Measurements from ENCODE around the gene IL12RB1. TPM values are rescaled to one million over a fixed set of nuclear protein-coding genes. Genes with fewer than 3 reads are reported as not detected.
A peak's percentile ranks its signal among the peaks of the same experiment; 100 is the strongest.

Gene IL12RB1
- total and polyA plus RNA-seq, 11 donors = 0.19 to 8.1 (median 0.55) TPM; not detected in 2

DNA sequence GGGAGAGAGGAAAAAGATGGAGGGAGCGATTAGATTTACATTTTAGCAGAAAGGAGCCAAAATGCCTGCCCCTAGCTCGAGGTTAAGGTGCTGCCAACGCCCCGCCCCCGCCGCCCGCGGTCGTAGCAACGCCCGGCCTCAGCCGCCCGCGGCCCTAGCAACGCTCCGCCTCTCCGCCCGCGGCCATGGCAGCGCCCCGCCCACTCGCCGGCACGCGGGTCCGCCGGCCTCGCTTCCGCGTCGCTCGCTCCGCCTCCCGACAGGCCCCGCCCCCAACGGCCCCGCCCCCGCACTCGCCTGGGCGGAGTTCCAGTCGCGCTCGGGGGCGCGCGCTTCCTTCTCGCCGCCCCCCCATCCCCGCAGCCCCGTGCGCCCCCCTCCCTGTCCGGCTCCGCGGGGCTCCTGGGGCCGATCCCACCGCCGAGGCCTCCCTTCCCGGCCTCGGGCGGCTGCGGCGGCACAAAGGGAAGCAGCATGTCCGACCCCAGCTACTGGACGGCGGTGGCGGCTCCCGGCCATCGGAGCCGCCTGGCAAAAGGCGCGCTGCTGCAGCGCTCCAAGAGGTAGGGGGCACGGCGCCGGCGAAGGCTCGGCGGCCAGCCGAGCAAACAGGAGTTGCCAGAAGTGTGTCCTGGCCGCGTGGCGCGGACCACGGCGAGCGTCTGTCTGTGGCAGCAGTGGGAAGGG lies 31.1 kb upstream of the IL12RB1 start:
- Histone ChIP-seq H3K36me3 (peaks cover 0 to 13% (median 0%) of the 10 kb centered on the region in 9 donors), H3K27me3 (no peaks in the 10 kb centered on the region), H3K9me3 (no peaks in the 10 kb centered on the region), H3K4me3 (peak overlapping the region; percentile 61 to 93 (median 78)), H3K4me1 (peaks cover 0 to 39% (median 20%) of the 10 kb centered on the region in 12 donors), H3K27ac (peak overlapping the region in 10 of 12 donors; percentile 51 to 83 (median 71))
- ATAC-seq (peak; percentile 71 to 97 (median 92)), DNase-seq (peak; percentile 90 to 96 (median 92))
- WGBS, 4 donors = 1% methylated on average over 31 to 86 of the region's 86 CpGs
- TF ChIP-seq, protein P1, sequence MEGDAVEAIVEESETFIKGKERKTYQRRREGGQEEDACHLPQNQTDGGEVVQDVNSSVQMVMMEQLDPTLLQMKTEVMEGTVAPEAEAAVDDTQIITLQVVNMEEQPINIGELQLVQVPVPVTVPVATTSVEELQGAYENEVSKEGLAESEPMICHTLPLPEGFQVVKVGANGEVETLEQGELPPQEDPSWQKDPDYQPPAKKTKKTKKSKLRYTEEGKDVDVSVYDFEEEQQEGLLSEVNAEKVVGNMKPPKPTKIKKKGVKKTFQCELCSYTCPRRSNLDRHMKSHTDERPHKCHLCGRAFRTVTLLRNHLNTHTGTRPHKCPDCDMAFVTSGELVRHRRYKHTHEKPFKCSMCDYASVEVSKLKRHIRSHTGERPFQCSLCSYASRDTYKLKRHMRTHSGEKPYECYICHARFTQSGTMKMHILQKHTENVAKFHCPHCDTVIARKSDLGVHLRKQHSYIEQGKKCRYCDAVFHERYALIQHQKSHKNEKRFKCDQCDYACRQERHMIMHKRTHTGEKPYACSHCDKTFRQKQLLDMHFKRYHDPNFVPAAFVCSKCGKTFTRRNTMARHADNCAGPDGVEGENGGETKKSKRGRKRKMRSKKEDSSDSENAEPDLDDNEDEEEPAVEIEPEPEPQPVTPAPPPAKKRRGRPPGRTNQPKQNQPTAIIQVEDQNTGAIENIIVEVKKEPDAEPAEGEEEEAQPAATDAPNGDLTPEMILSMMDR (IDR thresholded peaks at IDR 0.05) = peak in 1 of 12 donors; percentile 5
- no peak for TF ChIP-seq POLR2A (IDR thresholded peaks at IDR 0.05)
- intact Hi-C loops (cut with DNase I) = loop anchor here in 8 of 10 donors (2.0 to 5.0 kb wide), 3 partner anchors 34 to 43 kb away; partner anchors contain the start of gene PIK3R2 (in 8 of the 8)

DNA sequence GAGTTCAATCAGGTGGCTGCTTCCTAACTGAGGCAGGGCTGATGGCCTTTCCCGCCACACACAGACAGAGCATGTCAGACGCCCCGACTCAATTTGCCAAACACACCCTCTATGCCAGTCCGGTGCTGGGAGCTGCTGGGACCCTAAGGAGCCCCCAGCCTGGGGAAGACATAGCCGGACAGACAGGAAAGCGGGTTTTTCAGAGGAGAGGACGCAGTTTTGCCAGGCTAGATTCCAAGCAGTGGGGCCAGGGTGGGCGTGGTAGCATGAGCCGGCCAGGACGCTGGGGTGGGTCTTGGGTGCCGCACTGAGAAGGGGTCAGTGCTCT lies 30.6 kb upstream of the IL12RB1 start:
- ATAC-seq (no peak), DNase-seq (no peak)
- H3K4me3 ChIP-seq = peak overlapping the region; percentile 35 to 93 (median 74)
- WGBS, 4 donors = 20 to 28% (median 26%) methylated on average over 11 of the region's 11 CpGs
- TF ChIP-seq, protein P1 (IDR thresholded peaks at IDR 0.05) = no peak
- no peak for TF ChIP-seq POLR2A (IDR thresholded peaks at IDR 0.05)
- H3K27me3 ChIP-seq = no peaks in the 10 kb centered on the region
- peaks cover 0 to 43% (median 20%) of the 10 kb centered on the region in 12 donors for H3K4me1 ChIP-seq
- intact Hi-C loops (cut with DNase I) = loop anchor here in 8 of 10 donors (2.0 to 5.0 kb wide), 3 partner anchors 35 to 43 kb away; partner anchors contain the start of gene PIK3R2 (in 8 of the 8)
- peak overlapping the region in 2 of 12 donors; percentile 11 to 83 for H3K27ac ChIP-seq
- peaks cover 0 to 8% (median 0%) of the 10 kb centered on the region in 9 donors for H3K36me3 ChIP-seq
- H3K9me3 ChIP-seq = no peaks in the 10 kb centered on the region

DNA sequence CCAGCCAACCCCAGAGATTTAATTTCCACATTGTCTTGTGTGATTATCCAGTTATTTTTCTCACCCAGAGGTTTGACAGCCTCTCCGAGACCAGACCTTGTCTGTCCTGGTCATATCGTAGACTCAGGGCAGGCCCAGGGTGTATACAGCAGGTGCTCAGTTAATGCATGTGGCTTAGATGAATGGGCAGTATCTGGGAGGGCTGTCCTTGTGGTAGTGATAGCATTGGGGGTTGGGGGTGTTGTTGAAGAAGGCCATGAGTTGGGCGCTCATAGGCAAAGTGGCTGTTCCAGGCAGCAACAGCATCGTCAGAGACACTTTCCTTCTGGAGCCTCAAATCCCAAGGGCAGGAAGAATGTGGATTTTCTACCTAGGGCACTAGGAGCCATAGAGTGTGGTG lies 27.7 kb upstream of the IL12RB1 start:
- Histone ChIP-seq H3K27ac (no peak overlapping the region), H3K9me3 (no peaks in the 10 kb centered on the region), H3K36me3 (no peaks in the 10 kb centered on the region), H3K4me1 (peaks cover 0 to 42% (median 25%) of the 10 kb centered on the region in 12 donors), H3K4me3 (no peak overlapping the region), H3K27me3 (peaks cover 0 to 4% (median 0%) of the 10 kb centered on the region in 9 donors)
- intact Hi-C loops (cut with DNase I) = loop anchor here in 8 of 10 donors (5.0 kb wide), 6 partner anchors 43 to 303 kb away; partner anchors contain the start of genes IFI30 (in 1 of the 8) and SSBP4 (in 1 of the 8)
- no peak for ATAC-seq
- 93 to 98% (median 95%) methylated on average over 4 of the region's 4 CpGs for WGBS, 4 donors
- TF ChIP-seq, protein P1 (IDR thresholded peaks at IDR 0.05) = no peak
- no peak for TF ChIP-seq POLR2A (IDR thresholded peaks at IDR 0.05)
- no peak for DNase-seq

DNA sequence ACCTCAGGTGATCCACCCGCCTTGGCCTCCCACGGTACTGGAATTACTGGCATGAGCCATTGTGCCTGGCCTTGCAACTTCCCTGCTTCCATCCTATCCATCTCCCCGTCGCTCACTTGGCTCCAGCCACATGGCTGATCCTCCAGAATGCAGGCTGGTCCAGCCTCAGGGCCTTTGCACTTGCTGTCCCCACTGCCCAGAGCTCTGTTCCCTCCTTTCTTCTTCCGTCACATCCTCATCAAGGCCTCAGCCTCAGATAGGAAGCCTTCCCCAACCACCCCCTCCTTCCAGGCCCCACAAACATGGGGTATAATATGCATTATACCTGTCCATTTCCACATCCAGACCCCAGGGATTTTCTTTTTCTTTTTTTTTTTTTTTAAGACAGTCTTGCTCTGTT lies 27.1 kb upstream of the IL12RB1 start:
- H3K4me3 ChIP-seq = no peak overlapping the region
- H3K4me1 ChIP-seq = peaks cover 0 to 42% (median 21%) of the 10 kb centered on the region in 12 donors
- ATAC-seq (no peak), DNase-seq (no peak)
- no peaks in the 10 kb centered on the region for H3K36me3 ChIP-seq
- H3K9me3 ChIP-seq = no peaks in the 10 kb centered on the region
- H3K27ac ChIP-seq = no peak overlapping the region
- H3K27me3 ChIP-seq = peaks cover 0 to 4% (median 0%) of the 10 kb centered on the region in 9 donors
- no peak for TF ChIP-seq POLR2A (IDR thresholded peaks at IDR 0.05)
- TF ChIP-seq, protein P1 (IDR thresholded peaks at IDR 0.05) = no peak
- intact Hi-C loops (cut with DNase I) = loop anchor here (1.0 to 5.0 kb wide), 10 partner anchors 43 to 303 kb away; partner anchors contain the start of genes IFI30 (in 1 of the 10) and SSBP4 (in 1 of the 10)
- WGBS, 4 donors = 91 to 95% (median 93%) methylated on average over 5 of the region's 5 CpGs

Data from heart left ventricle (tissue), 16 donors.